GM12864 (cell line): ENCODE data around the gene UGGT2.

Experiments
- DNase-seq: peaks from one replicate; pipeline ENCODE4 v3.0.0-alpha.2; 2011; ENCODE audit warnings: low read depth
- H3K4me3 ChIP-seq: 2 replicates; pipeline ENCODE4 v1.5.1; 2011; ENCODE audit warnings: mild to moderate bottlenecking, low read depth, low read length, control low read depth
- CTCF ChIP-seq: IDR thresholded peaks from 2 replicates; pipeline ENCODE4 v1.5.1; 2011; ENCODE audit warnings: low read depth, mild to moderate bottlenecking, moderate library complexity, low read length, control low read depth, inconsistent platforms; ENCODE audit errors: missing control alignments

UGGT2 gene

GRCh38 chr13:96029002-96029401 is 24.2 kb downstream of the UGGT2 start:
- no peak for DNase-seq
- H3K4me3 ChIP-seq: no peak overlapping the region
- TF ChIP-seq CTCF: no peak

- TF ChIP-seq CTCF: no peak
- no peak for DNase-seq
- H3K4me3 ChIP-seq: no peak overlapping the region
Measured at GRCh38 chr13:96027496-96027895, 25.7 kb downstream of the UGGT2 start.

GRCh38 chr13:96025283-96025682 is 27.9 kb downstream of the UGGT2 start:
- no peak for TF ChIP-seq CTCF
- no peak for DNase-seq
- H3K4me3 ChIP-seq: no peak overlapping the region

GRCh38 chr13:96020931-96021330 is 32.3 kb downstream of the UGGT2 start:
- TF ChIP-seq CTCF: no peak
- no peak for DNase-seq
- H3K4me3 ChIP-seq: no peak overlapping the region

GRCh38 chr13:96020155-96020575 is 33.0 kb downstream of the UGGT2 start:
- H3K4me3 ChIP-seq: no peak overlapping the region
- peak; percentile 61 for TF ChIP-seq CTCF
- peak; percentile 34 for DNase-seq

- H3K4me3 ChIP-seq: no peak overlapping the region
- DNase-seq: no peak
- TF ChIP-seq CTCF: no peak
Measured at GRCh38 chr13:96018135-96018534, 35.1 kb downstream of the UGGT2 start.

- no peak overlapping the region for H3K4me3 ChIP-seq
- DNase-seq: no peak
- no peak for TF ChIP-seq CTCF
Measured at GRCh38 chr13:96011291-96011872, 41.8 kb downstream of the UGGT2 start.
